ENCODE results near the gene PHF2. TPM values are rescaled to one million over a fixed set of nuclear protein-coding genes. Genes with fewer than 3 reads are reported as not detected.

Gene PHF2
- total RNA-seq = 10 to 100 TPM; 15.0 to 19.8 TPM

DNA sequence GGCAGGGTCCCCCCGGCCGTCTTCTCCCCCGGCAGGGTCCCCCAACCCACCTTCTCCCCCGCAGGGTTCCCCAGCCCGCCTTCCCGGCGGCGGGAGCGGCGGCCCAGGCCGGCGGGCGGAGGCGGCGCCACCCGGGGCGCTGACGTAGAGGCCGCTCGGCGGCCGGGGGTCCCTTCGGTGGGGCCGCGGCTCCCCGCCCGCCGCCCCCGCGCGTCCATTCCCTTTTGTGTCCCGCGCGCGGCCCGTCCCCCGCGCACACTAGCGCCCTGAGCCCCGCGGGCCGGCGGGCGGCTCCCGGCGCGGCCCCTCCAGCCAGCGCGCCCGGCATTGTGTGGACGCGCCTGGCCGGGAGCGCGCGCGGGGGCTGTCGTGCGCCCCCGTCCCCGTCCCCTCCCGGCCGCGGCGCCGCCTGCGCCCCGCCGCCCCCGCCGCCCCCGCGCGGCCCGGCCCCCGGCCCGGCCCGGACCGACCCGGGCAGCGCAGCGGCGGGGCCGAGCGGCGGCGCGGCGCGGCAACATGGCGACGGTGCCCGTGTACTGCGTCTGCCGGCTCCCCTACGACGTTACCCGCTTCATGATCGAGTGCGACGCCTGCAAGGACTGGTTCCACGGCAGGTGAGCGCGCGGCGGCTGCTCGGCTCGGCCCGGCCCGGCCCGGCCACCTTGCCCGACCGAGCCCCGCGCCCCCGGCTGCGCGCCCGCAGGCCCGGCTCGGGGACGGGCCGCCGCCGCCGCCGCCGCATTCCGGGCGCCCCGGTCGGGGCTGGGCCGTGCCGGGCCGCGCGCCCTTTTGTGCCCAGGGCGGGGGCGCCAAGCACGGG, at the start of gene PHF2:
Gene PHF2 (plus strand): TSS at position 327 of the 820 bp plus-strand sequence. CDS start 190 bp downstream, at position 517.
- intact Hi-C loops (cut with DNase I) = no loop called here
- Histone ChIP-seq H3K36me3 (replicated peaks in 1 of 2; ENCODE audit: insufficient read depth in 1 of 2, low read depth in 2 of 2) (no peaks in the 10 kb centered on the region), H3K4me1 (peaks cover 49% of the 10 kb centered on the region), H3K27me3 (no peaks in the 10 kb centered on the region), H3K27ac (peak within 1 kb of the TSS; percentile 85 to 94 (median 86)), H3K9me3 (no peaks in the 10 kb centered on the region), H3K4me3 (peak within 1 kb of the TSS; percentile 51 to 83)
- TF ChIP-seq, protein P1, sequence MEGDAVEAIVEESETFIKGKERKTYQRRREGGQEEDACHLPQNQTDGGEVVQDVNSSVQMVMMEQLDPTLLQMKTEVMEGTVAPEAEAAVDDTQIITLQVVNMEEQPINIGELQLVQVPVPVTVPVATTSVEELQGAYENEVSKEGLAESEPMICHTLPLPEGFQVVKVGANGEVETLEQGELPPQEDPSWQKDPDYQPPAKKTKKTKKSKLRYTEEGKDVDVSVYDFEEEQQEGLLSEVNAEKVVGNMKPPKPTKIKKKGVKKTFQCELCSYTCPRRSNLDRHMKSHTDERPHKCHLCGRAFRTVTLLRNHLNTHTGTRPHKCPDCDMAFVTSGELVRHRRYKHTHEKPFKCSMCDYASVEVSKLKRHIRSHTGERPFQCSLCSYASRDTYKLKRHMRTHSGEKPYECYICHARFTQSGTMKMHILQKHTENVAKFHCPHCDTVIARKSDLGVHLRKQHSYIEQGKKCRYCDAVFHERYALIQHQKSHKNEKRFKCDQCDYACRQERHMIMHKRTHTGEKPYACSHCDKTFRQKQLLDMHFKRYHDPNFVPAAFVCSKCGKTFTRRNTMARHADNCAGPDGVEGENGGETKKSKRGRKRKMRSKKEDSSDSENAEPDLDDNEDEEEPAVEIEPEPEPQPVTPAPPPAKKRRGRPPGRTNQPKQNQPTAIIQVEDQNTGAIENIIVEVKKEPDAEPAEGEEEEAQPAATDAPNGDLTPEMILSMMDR (IDR thresholded peaks at IDR 0.05) = no peak
- TF ChIP-seq POLR2A (IDR thresholded peaks at IDR 0.05) = no peak
- DNase-seq (peak in 2 of 4 donors; percentile 41 to 44), ATAC-seq (peak; percentile 60)
- 0% methylated on average over 62 of the region's 140 CpGs; no CpG with 5 or more reads in 1 of the 2 donors for WGBS, 2 donors

DNA sequence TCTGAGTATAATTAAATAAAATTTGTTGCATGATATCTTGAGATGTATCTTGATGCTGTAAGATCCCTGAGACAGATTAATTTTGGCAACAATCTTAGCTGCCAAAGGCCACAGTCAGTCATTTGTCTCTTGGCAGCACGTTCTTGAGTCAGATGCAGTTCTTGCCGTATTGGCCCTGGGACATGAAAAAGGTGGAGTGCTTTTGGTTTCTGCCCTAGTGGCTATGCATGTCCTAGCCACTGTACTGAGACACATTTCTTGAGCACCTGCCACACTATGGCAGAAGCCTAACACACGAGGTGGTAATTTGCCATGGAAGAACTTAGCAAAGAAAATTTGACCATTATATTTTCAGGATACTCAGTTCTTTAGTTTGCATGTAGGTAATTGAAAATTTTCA, 45.0 kb upstream of the PHF2 start:
- H3K27ac ChIP-seq = no peak overlapping the region
- no peaks in the 10 kb centered on the region for H3K9me3 ChIP-seq
- H3K4me3 ChIP-seq = no peak overlapping the region
- no peak for ATAC-seq
- intact Hi-C loops (cut with DNase I) = no loop called here
- H3K27me3 ChIP-seq = no peaks in the 10 kb centered on the region
- no peak for DNase-seq
- 71 to 79% methylated on average over 3 of the region's 3 CpGs for WGBS, 2 donors
- H3K36me3 ChIP-seq (replicated peaks in 1 of 2; ENCODE audit: insufficient read depth in 1 of 2, low read depth in 2 of 2) = peaks cover 0 to 14% of the 10 kb centered on the region in 2 donors
- no peaks in the 10 kb centered on the region for H3K4me1 ChIP-seq
- TF ChIP-seq, protein P1 (IDR thresholded peaks at IDR 0.05) = peak in 1 of 7 experiments; percentile 2
- no peak for TF ChIP-seq POLR2A (IDR thresholded peaks at IDR 0.05)

DNA sequence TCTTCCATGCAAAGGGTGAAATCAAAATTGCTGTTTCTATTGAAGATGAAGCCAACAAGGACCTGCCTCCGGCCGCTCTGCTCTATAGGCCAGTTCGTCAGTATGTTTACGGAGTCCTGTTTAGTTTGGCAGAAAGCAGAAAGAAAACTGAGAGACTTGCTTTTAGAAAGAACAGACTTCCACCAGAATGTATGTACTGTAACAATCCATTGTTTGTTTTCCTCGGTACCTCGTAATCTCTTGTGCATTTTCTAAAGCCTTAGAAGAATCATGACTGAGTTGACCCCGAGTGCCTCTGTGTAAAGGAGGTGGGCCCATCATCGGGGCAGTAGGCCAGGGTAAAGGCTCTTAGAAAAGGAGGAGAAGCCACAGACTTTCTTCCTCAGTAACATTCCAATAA, 44.2 kb upstream of the PHF2 start:
- intact Hi-C loops (cut with DNase I) = no loop called here

DNA sequence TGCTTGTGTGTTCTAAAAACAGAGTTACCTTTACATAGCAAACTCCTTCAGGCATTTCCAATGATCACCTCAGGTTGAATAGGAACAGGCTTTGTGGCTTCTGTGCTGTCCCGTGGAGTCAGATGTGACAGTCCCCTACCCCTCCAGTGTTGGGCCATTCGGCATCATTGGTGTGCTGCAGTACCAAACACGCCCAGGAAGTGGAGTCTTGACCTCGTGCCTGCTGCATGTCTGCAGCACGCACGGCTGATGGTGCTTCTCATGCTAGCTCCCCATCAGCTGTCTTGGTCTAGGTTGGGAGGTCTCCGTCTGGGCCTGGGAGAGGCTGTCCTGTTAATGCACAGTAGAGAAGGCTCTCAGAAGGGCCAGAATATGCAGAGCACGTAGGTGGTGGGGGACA, 42.5 kb upstream of the PHF2 start:
- DNase-seq (no peak), ATAC-seq (no peak)
- Histone ChIP-seq H3K9me3 (no peaks in the 10 kb centered on the region), H3K4me3 (no peak overlapping the region), H3K4me1 (no peaks in the 10 kb centered on the region), H3K36me3 (replicated peaks in 1 of 2; ENCODE audit: insufficient read depth in 1 of 2, low read depth in 2 of 2) (peaks cover 0 to 14% of the 10 kb centered on the region in 2 donors), H3K27ac (no peak overlapping the region), H3K27me3 (no peaks in the 10 kb centered on the region)
- TF ChIP-seq, protein P1 (IDR thresholded peaks at IDR 0.05) = no peak
- no peak for TF ChIP-seq POLR2A (IDR thresholded peaks at IDR 0.05)
- 88 to 100% methylated on average over 3 to 6 of the region's 8 CpGs for WGBS, 2 donors
- intact Hi-C loops (cut with DNase I) = no loop called here

More for the DNA sequence above, 44.2 kb upstream of the PHF2 start:
- no peaks in the 10 kb centered on the region for H3K9me3 ChIP-seq
- 69 to 75% methylated on average over 8 of the region's 8 CpGs for WGBS, 2 donors
- no peak overlapping the region for H3K27ac ChIP-seq
- H3K36me3 ChIP-seq (replicated peaks in 1 of 2; ENCODE audit: insufficient read depth in 1 of 2, low read depth in 2 of 2) = peaks cover 0 to 14% of the 10 kb centered on the region in 2 donors
- no peaks in the 10 kb centered on the region for H3K4me1 ChIP-seq
- ATAC-seq (no peak), DNase-seq (no peak)
- no peaks in the 10 kb centered on the region for H3K27me3 ChIP-seq
- no peak overlapping the region for H3K4me3 ChIP-seq
- TF ChIP-seq, protein P1 (IDR thresholded peaks at IDR 0.05) = no peak
- TF ChIP-seq POLR2A (IDR thresholded peaks at IDR 0.05) = no peak

All from body of pancreas (tissue), 4 donors.